Upper lobe of left lung (tissue), 6 donors: ENCODE measurements around the gene ADGRL3. TPM values are rescaled to one million over a fixed set of nuclear protein-coding genes. Genes with fewer than 3 reads are reported as not detected.

Source experiments
- ATAC-seq, 2 donors: fragments of 200-7000 bp; cut with Tn5 transposase; one replicate each; pipeline ENCODE4 v1.9.1; 2022; ENCODE audit warnings: mild to moderate bottlenecking in 2 of 2, moderate library complexity in 2 of 2; ENCODE audit not compliant: low FRiP score in 2 of 2
- DNase-seq, 2 donors: peaks; one replicate each; pipeline ENCODE4 v3.0.0-alpha.2; 2019 to 2020
- H3K27ac ChIP-seq, 4 donors: fragments of 200-600 bp; sonication (generic); one replicate each; pipeline ENCODE4 v1.5.1; 2016 to 2019
- H3K27me3 ChIP-seq, 4 donors: fragments of 200-600 bp; sonication (generic); one replicate each; pipeline ENCODE4 v1.5.1; 2017 to 2019
- H3K36me3 ChIP-seq, 4 donors: fragments of 200-600 bp; sonication (generic); one replicate each; pipeline ENCODE4 v1.5.1; 2016 to 2019
- H3K4me1 ChIP-seq, 4 donors: fragments of 200-600 bp; sonication (generic); one replicate each; pipeline ENCODE4 v1.5.1; 2018 to 2019
- H3K4me3 ChIP-seq, 4 donors: fragments of 200-600 bp; sonication (generic); one replicate each; pipeline ENCODE4 v1.5.1; 2017 to 2019; ENCODE audit warnings: mild to moderate bottlenecking in 2 of 4, moderate library complexity in 1 of 4
- H3K9me3 ChIP-seq, 4 donors: fragments of 200-600 bp; sonication (generic); one replicate each; pipeline ENCODE4 v1.5.1; 2018 to 2019
- EP300 ChIP-seq, 4 donors: sonication (generic); formaldehyde crosslinking; IDR thresholded peaks; one replicate each; pipeline ENCODE4 v1.5.1; 2017; ENCODE audit warnings: antibody characterized with exemption in 4 of 4, control low read depth in 2 of 4
- POLR2A ChIP-seq, 4 donors: fragments of 450-650 bp; IDR thresholded peaks; one replicate each; pipeline ENCODE4 v1.5.1; 2016 to 2017; ENCODE audit warnings: antibody characterized with exemption in 4 of 4, mild to moderate bottlenecking in 2 of 4
- POLR2AphosphoS5 ChIP-seq, 2 donors: sonication (generic); formaldehyde crosslinking; IDR thresholded peaks; one replicate each; pipeline ENCODE4 v1.5.1; 2017; ENCODE audit warnings: antibody characterized with exemption in 2 of 2
- WGBS, 2 donors: methylation state at CpG; one replicate each; pipeline ENCODE4 v1.1.5; 2017 to 2018; 5-methylcytosine and 5-hydroxymethylcytosine counted together
- total RNA-seq, 6 donors: library from RNA; depleted of rRNA in 4 of 6; stranded (reverse); fragments of >200 nt in 4 of 6; gene quantifications; one replicate each; pipeline versions ENCODE4 v1.1.0 to v1.2.1, GENCODE V29; 2016 to 2021
- TF ChIP-seq, protein P1 (sequence below), 6 experiments: fragments of 450-650 bp in 4 of 6; fragments of 200-600 bp in 2 of 6; sonication (generic) in 2 of 6; IDR thresholded peaks; one replicate each; pipeline ENCODE4 v1.5.1; 2016 to 2019; ENCODE audit warnings: antibody characterized with exemption in 6 of 6
- donor health status: DM: no; HTN: no; CAD: no; lungs with moderate emphysema.
- donor health status: DM: no; HTN: yes; CAD: no; lungs with severe emphysema.

The ADGRL3 gene
- total RNA-seq, 6 donors from 2014 or later: 1.0 to 8.5 (median 2.9) TPM

DNA sequence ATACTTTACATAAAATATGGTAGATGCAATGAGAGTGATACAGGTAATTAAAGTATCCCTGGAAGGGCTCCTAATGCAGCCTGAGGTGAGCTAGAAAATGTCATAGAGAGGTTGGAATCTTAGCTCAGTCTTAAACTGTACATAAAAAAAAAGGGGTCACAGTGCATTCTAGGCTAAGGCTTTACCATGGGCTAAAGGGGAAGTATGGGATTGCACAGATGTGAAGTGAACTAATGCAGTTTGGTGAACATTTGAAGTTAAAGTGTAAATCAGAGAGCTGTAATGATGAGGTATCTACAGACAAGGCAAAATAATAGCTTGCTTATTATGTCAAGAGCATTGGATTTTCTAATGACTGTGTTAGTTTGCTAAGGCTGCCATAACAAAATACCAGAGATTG is 405.9 kb downstream of the ADGRL3 start:
- no peak for TF ChIP-seq EP300 (IDR thresholded peaks at IDR 0.05)
- TF ChIP-seq, protein P1, sequence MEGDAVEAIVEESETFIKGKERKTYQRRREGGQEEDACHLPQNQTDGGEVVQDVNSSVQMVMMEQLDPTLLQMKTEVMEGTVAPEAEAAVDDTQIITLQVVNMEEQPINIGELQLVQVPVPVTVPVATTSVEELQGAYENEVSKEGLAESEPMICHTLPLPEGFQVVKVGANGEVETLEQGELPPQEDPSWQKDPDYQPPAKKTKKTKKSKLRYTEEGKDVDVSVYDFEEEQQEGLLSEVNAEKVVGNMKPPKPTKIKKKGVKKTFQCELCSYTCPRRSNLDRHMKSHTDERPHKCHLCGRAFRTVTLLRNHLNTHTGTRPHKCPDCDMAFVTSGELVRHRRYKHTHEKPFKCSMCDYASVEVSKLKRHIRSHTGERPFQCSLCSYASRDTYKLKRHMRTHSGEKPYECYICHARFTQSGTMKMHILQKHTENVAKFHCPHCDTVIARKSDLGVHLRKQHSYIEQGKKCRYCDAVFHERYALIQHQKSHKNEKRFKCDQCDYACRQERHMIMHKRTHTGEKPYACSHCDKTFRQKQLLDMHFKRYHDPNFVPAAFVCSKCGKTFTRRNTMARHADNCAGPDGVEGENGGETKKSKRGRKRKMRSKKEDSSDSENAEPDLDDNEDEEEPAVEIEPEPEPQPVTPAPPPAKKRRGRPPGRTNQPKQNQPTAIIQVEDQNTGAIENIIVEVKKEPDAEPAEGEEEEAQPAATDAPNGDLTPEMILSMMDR (IDR thresholded peaks at IDR 0.05): no peak
- no peak for TF ChIP-seq POLR2A (IDR thresholded peaks at IDR 0.05)
- no peak for TF ChIP-seq POLR2AphosphoS5 (IDR thresholded peaks at IDR 0.05)
- H3K4me3 ChIP-seq: no peak overlapping the region
- no peaks in the 10 kb centered on the region for H3K27me3 ChIP-seq
- H3K4me1 ChIP-seq: no peaks in the 10 kb centered on the region
- DNase-seq (no peak), ATAC-seq (peak in 1 of 2 donors; percentile 61)
- H3K27ac ChIP-seq: no peak overlapping the region
- H3K9me3 ChIP-seq: no peaks in the 10 kb centered on the region
- no peaks in the 10 kb centered on the region for H3K36me3 ChIP-seq

DNA sequence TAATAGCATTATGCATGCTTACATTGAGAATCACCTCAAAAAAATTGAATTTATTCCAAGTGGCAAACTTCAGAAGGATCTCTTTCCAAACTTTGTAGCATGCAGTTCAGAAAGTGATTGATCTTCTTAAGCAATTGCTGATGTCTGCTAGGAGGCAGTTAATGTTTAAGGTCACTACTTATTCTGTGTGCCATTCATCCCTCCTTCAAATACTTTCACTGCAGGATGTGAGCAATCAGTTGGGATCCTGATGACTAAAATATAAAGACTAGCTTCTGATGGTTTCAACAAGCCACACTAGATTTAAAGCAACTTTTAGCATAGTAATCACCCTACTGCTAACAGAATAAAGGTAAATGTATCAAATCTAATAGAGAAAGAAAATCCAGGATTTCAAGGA is 414.1 kb downstream of the ADGRL3 start:
- H3K36me3 ChIP-seq: no peaks in the 10 kb centered on the region
- no peaks in the 10 kb centered on the region for H3K9me3 ChIP-seq
- DNase-seq: no peak
- no peak overlapping the region for H3K4me3 ChIP-seq
- H3K27ac ChIP-seq: no peak overlapping the region
- H3K27me3 ChIP-seq: no peaks in the 10 kb centered on the region
- ATAC-seq: no peak
- TF ChIP-seq POLR2AphosphoS5 (IDR thresholded peaks at IDR 0.05) (no peak), POLR2A (IDR thresholded peaks at IDR 0.05) (no peak), EP300 (IDR thresholded peaks at IDR 0.05) (no peak)
- TF ChIP-seq, protein P1 (IDR thresholded peaks at IDR 0.05): no peak
- no peaks in the 10 kb centered on the region for H3K4me1 ChIP-seq

DNA sequence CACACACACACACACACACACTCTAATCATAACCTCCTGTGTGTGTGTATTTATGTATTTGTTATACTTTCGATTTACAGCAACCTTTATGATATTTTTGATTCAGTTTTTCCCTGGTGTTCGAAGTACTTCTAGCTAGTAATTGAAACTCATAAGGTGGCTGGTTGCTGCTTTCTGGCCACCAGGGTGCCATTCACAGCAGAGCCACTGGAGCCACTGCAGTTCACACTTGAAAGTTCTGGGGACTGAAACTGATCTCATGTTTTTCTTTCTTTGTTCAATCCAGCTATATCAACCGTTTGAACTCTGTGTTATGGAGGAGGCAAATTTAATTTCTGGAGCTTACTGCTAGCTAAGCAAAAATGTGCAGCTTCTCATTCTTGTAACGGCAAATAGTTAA is 419.4 kb downstream of the ADGRL3 start:
- Histone ChIP-seq H3K27ac (no peak overlapping the region), H3K9me3 (no peaks in the 10 kb centered on the region), H3K27me3 (no peaks in the 10 kb centered on the region), H3K4me1 (no peaks in the 10 kb centered on the region), H3K4me3 (no peak overlapping the region), H3K36me3 (no peaks in the 10 kb centered on the region)
- WGBS, 2 donors: 74 to 75% methylated on average over 4 of the region's 4 CpGs
- TF ChIP-seq POLR2AphosphoS5 (IDR thresholded peaks at IDR 0.05): no peak
- TF ChIP-seq, protein P1 (IDR thresholded peaks at IDR 0.05): no peak
- TF ChIP-seq POLR2A (IDR thresholded peaks at IDR 0.05): no peak
- TF ChIP-seq EP300 (IDR thresholded peaks at IDR 0.05): no peak
- ATAC-seq (no peak), DNase-seq (no peak)

DNA sequence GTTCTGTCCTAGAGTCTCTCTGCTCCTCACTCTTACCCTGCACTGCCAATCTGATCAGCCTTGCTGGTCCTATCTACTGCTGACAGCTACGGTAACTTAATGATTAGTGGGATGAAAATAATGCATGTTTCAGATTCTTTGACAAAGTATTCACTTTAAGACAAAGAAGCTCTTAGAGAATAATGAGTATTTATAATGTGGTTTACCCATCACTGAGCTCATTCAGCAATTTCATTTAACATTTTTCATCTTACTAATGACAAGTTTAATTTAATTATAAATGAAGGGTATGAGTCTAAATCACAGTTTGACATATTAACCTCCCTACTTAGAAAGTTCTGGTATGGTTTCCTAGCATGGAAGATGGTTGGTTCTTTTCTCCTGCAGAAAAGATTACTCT is 428.2 kb downstream of the ADGRL3 start:
- Histone ChIP-seq H3K9me3 (no peaks in the 10 kb centered on the region), H3K4me3 (no peak overlapping the region), H3K27me3 (no peaks in the 10 kb centered on the region), H3K27ac (no peak overlapping the region), H3K4me1 (no peaks in the 10 kb centered on the region), H3K36me3 (no peaks in the 10 kb centered on the region)
- DNase-seq (no peak), ATAC-seq (no peak)
- TF ChIP-seq POLR2AphosphoS5 (IDR thresholded peaks at IDR 0.05) (no peak), EP300 (IDR thresholded peaks at IDR 0.05) (no peak)
- WGBS, 2 donors: 91 to 96% methylated on average over 1 of the region's 1 CpG

DNA sequence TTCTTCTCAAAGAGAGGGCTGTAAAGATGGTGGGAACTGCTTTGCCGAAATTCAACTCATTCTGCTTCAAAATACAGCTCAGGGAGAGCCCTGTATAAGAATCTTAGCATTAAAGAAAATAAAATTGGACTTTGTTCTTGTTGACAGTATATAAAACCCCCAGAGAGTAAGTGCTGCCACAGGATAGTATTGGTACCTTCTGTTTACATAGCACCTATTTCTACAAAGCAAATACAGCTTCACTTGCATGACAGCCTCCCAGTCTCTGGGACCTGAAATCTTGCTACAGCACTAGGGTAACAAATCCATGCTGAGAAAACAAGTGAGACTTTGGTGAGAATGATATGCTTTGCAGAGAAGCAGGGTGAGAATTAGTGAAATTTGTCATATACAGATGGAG is 428.6 kb downstream of the ADGRL3 start:
- ATAC-seq: no peak
- H3K27me3 ChIP-seq: no peaks in the 10 kb centered on the region
- 85% methylated on average over 1 of the region's 1 CpG for WGBS, 2 donors

More for the DNA sequence above, 428.6 kb downstream of the ADGRL3 start:
- Histone ChIP-seq H3K4me1 (no peaks in the 10 kb centered on the region), H3K36me3 (no peaks in the 10 kb centered on the region), H3K27ac (no peak overlapping the region), H3K9me3 (no peaks in the 10 kb centered on the region), H3K4me3 (no peak overlapping the region)
- DNase-seq: no peak
- TF ChIP-seq, protein P1 (IDR thresholded peaks at IDR 0.05): no peak
- no peak for TF ChIP-seq EP300 (IDR thresholded peaks at IDR 0.05)
- no peak for TF ChIP-seq POLR2A (IDR thresholded peaks at IDR 0.05)
- no peak for TF ChIP-seq POLR2AphosphoS5 (IDR thresholded peaks at IDR 0.05)
